Mesenchymal stem cell (in vitro differentiated cells and primary cell): ENCODE results near the gene HOXC11.

Experiments used
- DNase-seq: peaks from one replicate; pipeline ENCODE4 v3.0.0-alpha.2; 2013
- H2AFZ ChIP-seq: one replicate; pipeline ENCODE4 v1.6.1; 2013; ENCODE audit warnings: low read depth, mild to moderate bottlenecking, control low read depth, inconsistent platforms, low read length, moderate library complexity
- H2AK5ac ChIP-seq: 2 replicates; pipeline ENCODE4 v1.6.1; 2013; ENCODE audit warnings: low read length, moderate library complexity, mild to moderate bottlenecking, inconsistent platforms; ENCODE audit not compliant: severe bottlenecking
- H2BK120ac ChIP-seq: one replicate; pipeline ENCODE4 v1.6.1; 2013; ENCODE audit warnings: low read depth, mild to moderate bottlenecking, inconsistent platforms, low read length, moderate library complexity
- H2BK12ac ChIP-seq, 2 experiments: one replicate each; pipeline ENCODE4 v1.6.1; 2013; ENCODE audit warnings: inconsistent platforms in 2 of 2, low read length in 2 of 2, mild to moderate bottlenecking in 2 of 2, moderate library complexity in 2 of 2, control low read depth in 1 of 2
- H2BK15ac ChIP-seq: one replicate; pipeline ENCODE4 v1.6.1; 2013; ENCODE audit warnings: mild to moderate bottlenecking, low read depth, inconsistent platforms; ENCODE audit not compliant: poor library complexity, severe bottlenecking
- H2BK5ac ChIP-seq: 2 replicates; pipeline ENCODE4 v1.6.1; 2013; ENCODE audit warnings: low read depth, mild to moderate bottlenecking, low read length, control low read depth, inconsistent platforms; ENCODE audit not compliant: poor library complexity, severe bottlenecking
- H3K14ac ChIP-seq, 2 experiments: one replicate each; pipeline ENCODE4 v1.6.1; 2013; ENCODE audit warnings: inconsistent platforms in 2 of 2, low read length in 2 of 2, control low read depth in 1 of 2, mild to moderate bottlenecking in 1 of 2, moderate library complexity in 1 of 2
- H3K18ac ChIP-seq, 2 experiments: one replicate each; pipeline ENCODE4 v1.6.1; 2013; ENCODE audit warnings: inconsistent platforms in 2 of 2, low read length in 2 of 2, control low read depth in 1 of 2, low read depth in 1 of 2, mild to moderate bottlenecking in 1 of 2
- H3K23ac ChIP-seq, 2 experiments: one replicate each; pipeline ENCODE4 v1.6.1; 2013; ENCODE audit warnings: inconsistent platforms in 2 of 2, low read length in 2 of 2, mild to moderate bottlenecking in 2 of 2, moderate library complexity in 2 of 2, control low read depth in 1 of 2
- H3K27ac ChIP-seq: 2 replicates; pipeline ENCODE4 v1.5.1; 2013; ENCODE audit warnings: mild to moderate bottlenecking, moderate library complexity, low read length, control low read depth, inconsistent platforms; ENCODE audit not compliant: poor library complexity, severe bottlenecking
- H3K27me3 ChIP-seq, 2 experiments: 2 replicates each; pipeline versions ENCODE4 v1.6.1 to v1.7.0; 2013; ENCODE audit warnings: low read length in 2 of 2, mild to moderate bottlenecking in 2 of 2, moderate library complexity in 2 of 2, control low read depth in 1 of 2, inconsistent platforms in 1 of 2; ENCODE audit not compliant: control insufficient read depth in 1 of 2, insufficient read depth in 1 of 2
- H3K36me3 ChIP-seq, 2 experiments: 2 replicates each; pipeline versions ENCODE4 v1.6.1 to v1.7.0; 2013; ENCODE audit warnings: low read length in 2 of 2, control low read depth in 1 of 2, inconsistent platforms in 1 of 2, low read depth in 1 of 2, mild to moderate bottlenecking in 1 of 2; ENCODE audit not compliant: insufficient read depth in 2 of 2, control insufficient read depth in 1 of 2
- H3K4ac ChIP-seq, 2 experiments: one replicate each; pipeline ENCODE4 v1.6.1; 2013; ENCODE audit warnings: inconsistent platforms in 2 of 2, low read length in 2 of 2, mild to moderate bottlenecking in 2 of 2, moderate library complexity in 2 of 2, control low read depth in 1 of 2, low read depth in 1 of 2
- H3K4me1 ChIP-seq: 2 replicates; pipeline ENCODE4 v1.6.1; 2013; ENCODE audit warnings: low read depth, low read length, control low read depth; ENCODE audit not compliant: control insufficient read depth, insufficient read depth
- H3K4me2 ChIP-seq: 2 replicates; pipeline ENCODE4 v1.6.1; 2013; ENCODE audit warnings: low read length, mild to moderate bottlenecking, inconsistent platforms; ENCODE audit not compliant: poor library complexity, severe bottlenecking
- H3K4me3 ChIP-seq, 2 experiments: 2 replicates each; pipeline versions ENCODE4 v1.5.1 to v1.7.0; 2013; ENCODE audit warnings: low read length in 2 of 2, mild to moderate bottlenecking in 2 of 2, control low read depth in 1 of 2, low read depth in 1 of 2; ENCODE audit not compliant: insufficient read depth in 1 of 2
- H3K79me1 ChIP-seq: replicated peaks from 2 replicates; pipeline ENCODE4 v1.6.1; 2013; ENCODE audit warnings: mild to moderate bottlenecking, control low read depth, low read length, inconsistent platforms; ENCODE audit not compliant: poor library complexity, severe bottlenecking
- H3K9ac ChIP-seq: 2 replicates; pipeline ENCODE4 v1.7.0; 2013; ENCODE audit warnings: mild to moderate bottlenecking, low read length, moderate library complexity
- H3K9me3 ChIP-seq: 2 replicates; pipeline ENCODE4 v1.7.0; 2013; ENCODE audit warnings: mild to moderate bottlenecking, low read length; ENCODE audit not compliant: control insufficient read depth
- H4K8ac ChIP-seq: one replicate; pipeline ENCODE4 v1.6.1; 2013; ENCODE audit warnings: inconsistent platforms, mild to moderate bottlenecking, low read length, moderate library complexity
- H4K91ac ChIP-seq: one replicate; pipeline ENCODE4 v1.6.1; 2013; ENCODE audit warnings: mild to moderate bottlenecking, low read length, inconsistent platforms
- WGBS: methylation state at CpG from one replicate; pipeline ENCODE4 v1.1.7; 2013; ENCODE audit warnings: mixed read lengths; 5-methylcytosine and 5-hydroxymethylcytosine counted together

HOXC11 gene

GRCh38 chr12:54019091-54019811 lies 46.3 kb downstream of the HOXC11 start:
- whole genome bisulfite sequencing: 2% methylated on average over 37 of the region's 43 CpGs
- peak; percentile 72 for DNase-seq

DNA sequence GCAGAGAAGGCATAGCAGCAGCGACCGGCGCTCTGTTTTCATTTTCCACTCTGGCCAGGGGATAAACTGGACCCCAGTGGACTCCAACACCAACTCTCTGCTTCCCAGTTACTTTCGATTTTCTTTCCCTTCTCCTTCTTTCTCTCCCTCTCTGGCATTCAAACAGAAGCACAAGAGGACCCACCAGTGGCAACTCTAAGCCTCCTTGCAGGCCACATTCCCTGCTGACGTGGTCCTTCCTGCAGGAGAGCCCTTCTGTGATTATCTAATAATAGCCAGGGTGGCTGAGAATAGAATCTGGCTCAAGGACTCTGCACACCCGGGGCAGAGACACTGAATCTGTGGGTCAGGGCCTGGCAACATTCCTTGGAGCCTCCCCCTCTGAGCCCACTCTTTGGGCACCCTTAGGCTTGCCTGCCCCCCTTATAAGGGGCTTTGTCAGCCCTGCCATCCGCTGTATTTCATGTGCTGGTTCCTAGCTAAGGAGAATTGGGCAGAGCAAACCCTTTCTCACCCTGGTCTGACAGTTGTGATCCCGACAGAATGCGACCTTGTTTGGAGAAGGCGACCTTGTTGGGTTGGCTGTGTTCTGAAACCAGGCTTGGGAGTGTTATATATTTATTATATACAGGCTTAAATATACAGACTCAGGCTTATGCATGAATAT lies 47.1 kb downstream of the HOXC11 start:
- H3K14ac ChIP-seq: peak overlapping the region in 1 of 2 experiments; percentile 63
- H3K4me3 ChIP-seq: peak overlapping the region; percentile 37 to 86
- H3K27me3 ChIP-seq: no peaks in the 10 kb centered on the region
- no peak overlapping the region for H2AFZ ChIP-seq
- H3K4me1 ChIP-seq: peaks cover 31% of the 10 kb centered on the region
- H4K8ac ChIP-seq: peak overlapping the region; percentile 96
- no peaks in the 10 kb centered on the region for H3K36me3 ChIP-seq
- H2BK15ac ChIP-seq: peak overlapping the region; percentile 92
- 3% methylated on average over 7 of the region's 10 CpGs for WGBS
- H3K23ac ChIP-seq: peak overlapping the region in 1 of 2 experiments; percentile 85
- peak overlapping the region; percentile 93 for H3K4me2 ChIP-seq
- peak overlapping the region; percentile 71 for H2AK5ac ChIP-seq
- peak overlapping the region; percentile 70 to 99 for H3K18ac ChIP-seq
- no peaks in the 10 kb centered on the region for H3K79me1 ChIP-seq
- H4K91ac ChIP-seq: peak overlapping the region; percentile 80
- peak overlapping the region; percentile 100 for H2BK120ac ChIP-seq
- peak overlapping the region; percentile 93 for H3K27ac ChIP-seq
- H3K9ac ChIP-seq: peak overlapping the region; percentile 96
- H3K9me3 ChIP-seq: no peaks in the 10 kb centered on the region
- peak overlapping the region in 1 of 2 experiments; percentile 93 for H3K4ac ChIP-seq
- H2BK5ac ChIP-seq: peak overlapping the region; percentile 95
- peak overlapping the region; percentile 23 to 75 for H2BK12ac ChIP-seq
- DNase-seq: peak; percentile 87

More at GRCh38 chr12:54019091-54019811, 46.3 kb downstream of the HOXC11 start:
- Histone ChIP-seq H3K4me2 (peak overlapping the region; percentile 93), H3K9me3 (no peaks in the 10 kb centered on the region), H3K23ac (peak overlapping the region; percentile 20 to 98), H3K9ac (peak overlapping the region; percentile 96), H4K8ac (peak overlapping the region; percentile 95), H2AFZ (no peak overlapping the region), H3K14ac (peak overlapping the region; percentile 30 to 99), H3K27ac (peak overlapping the region; percentile 93), H3K4me3 (peak overlapping the region; percentile 57 to 91), H3K4me1 (peaks cover 30% of the 10 kb centered on the region), H3K36me3 (no peaks in the 10 kb centered on the region), H2BK12ac (peak overlapping the region; percentile 21 to 70), H2BK120ac (peak overlapping the region; percentile 100), H3K79me1 (no peaks in the 10 kb centered on the region), H3K4ac (peak overlapping the region; percentile 93 to 95), H3K27me3 (no peaks in the 10 kb centered on the region), H2AK5ac (peak overlapping the region; percentile 26), H2BK5ac (peak overlapping the region; percentile 95), H4K91ac (peak overlapping the region; percentile 99), H2BK15ac (peak overlapping the region; percentile 92), H3K18ac (peak overlapping the region; percentile 99)

GRCh38 chr12:54020591-54021405 lies 47.9 kb downstream of the HOXC11 start:
- H3K4me2 ChIP-seq: peak overlapping the region; percentile 93
- peak overlapping the region; percentile 3 to 90 for H2BK12ac ChIP-seq
- H3K18ac ChIP-seq: peak overlapping the region; percentile 93 to 96
- peak overlapping the region; percentile 48 for H4K91ac ChIP-seq
- no peaks in the 10 kb centered on the region for H3K36me3 ChIP-seq
- H3K4me1 ChIP-seq: peaks cover 30% of the 10 kb centered on the region
- H4K8ac ChIP-seq: peak overlapping the region; percentile 90
- peaks cover 0 to 3% of the 10 kb centered on the region in 2 experiments for H3K27me3 ChIP-seq
- H2BK120ac ChIP-seq: peak overlapping the region; percentile 94
- peak overlapping the region in 1 of 2 experiments; percentile 29 for H3K23ac ChIP-seq
- peak overlapping the region in 1 of 2 experiments; percentile 77 for H3K14ac ChIP-seq
- peak overlapping the region; percentile 71 to 94 for H3K4ac ChIP-seq
- H3K9ac ChIP-seq: peak overlapping the region; percentile 96
- no peaks in the 10 kb centered on the region for H3K79me1 ChIP-seq
- peak overlapping the region; percentile 93 for H2BK15ac ChIP-seq
- H3K9me3 ChIP-seq: no peaks in the 10 kb centered on the region
- WGBS: 29% methylated on average over 23 of the region's 23 CpGs
- peak overlapping the region; percentile 93 for H3K27ac ChIP-seq
- H2AFZ ChIP-seq: no peak overlapping the region
- peak overlapping the region; percentile 45 to 86 for H3K4me3 ChIP-seq
- peak overlapping the region; percentile 39 for H2BK5ac ChIP-seq
- peak overlapping the region; percentile 57 for H2AK5ac ChIP-seq
- DNase-seq: peak; percentile 43
